Suprapubic skin (tissue), 4 donors: Measurements from ENCODE around the gene SRGAP2B. TPM values are rescaled to one million over a fixed set of nuclear protein-coding genes. Genes with fewer than 3 reads are reported as not detected.
"Not testable (repeated sequence)": the region's sequence is repeated elsewhere in the genome, so short reads cannot be mapped to it uniquely, and the experiment has no call there.

Experiments
- DNase-seq, 2 donors: peaks; one replicate each; pipeline ENCODE4 v3.0.0-alpha.2; 2019; ENCODE audit warnings: low spot score in 2 of 2
- H3K27ac ChIP-seq: fragments of 200-600 bp; sonication (generic); one replicate; pipeline ENCODE4 v1.5.1; 2019
- H3K27me3 ChIP-seq: fragments of 200-600 bp; sonication (generic); one replicate; pipeline ENCODE4 v1.5.1; 2019
- H3K36me3 ChIP-seq: fragments of 200-600 bp; sonication (generic); one replicate; pipeline ENCODE4 v1.5.1; 2019
- H3K4me1 ChIP-seq: fragments of 200-600 bp; sonication (generic); one replicate; pipeline ENCODE4 v1.5.1; 2019
- H3K4me3 ChIP-seq: fragments of 200-600 bp; sonication (generic); one replicate; pipeline ENCODE4 v1.5.1; 2019; ENCODE audit warnings: mild to moderate bottlenecking
- H3K9me3 ChIP-seq: fragments of 200-600 bp; sonication (generic); one replicate; pipeline ENCODE4 v1.5.1; 2019
- WGBS: methylation state at CpG from one replicate; pipeline ENCODE4 v1.1.5; 2018; 5-methylcytosine and 5-hydroxymethylcytosine counted together
- total RNA-seq, 4 donors: library from RNA; depleted of rRNA; stranded (reverse); fragments of >200 nt; gene quantifications; one replicate each; pipeline ENCODE4 v1.1.0, GENCODE V29; 2016

The SRGAP2B gene
- total RNA-seq, 4 donors from 2014 or later, result 21.7 to 42.6 (median 33.2) TPM

GRCh38 chr1:145008388-145008787 is 86.7 kb downstream of the SRGAP2B start:
- H3K36me3 ChIP-seq, H3K4me3 ChIP-seq, H3K27ac ChIP-seq, H3K9me3 ChIP-seq, DNase-seq, H3K4me1 ChIP-seq, H3K27me3 ChIP-seq: not testable (repeated sequence)
- WGBS, result no CpG with 5 or more reads among the region's 4 CpGs

- not testable (repeated sequence) for H3K4me1 ChIP-seq, H3K4me3 ChIP-seq, DNase-seq, H3K36me3 ChIP-seq, H3K9me3 ChIP-seq, H3K27me3 ChIP-seq, H3K27ac ChIP-seq
- WGBS, result 83% methylated on average over 2 of the region's 3 CpGs
Observed at GRCh38 chr1:145005142-145005541, 90.0 kb downstream of the SRGAP2B start.

GRCh38 chr1:145001381-145001780 is 93.7 kb downstream of the SRGAP2B start:
- 100% methylated on average over 1 of the region's 3 CpGs for WGBS

GRCh38 chr1:145000743-145001326 is 94.3 kb downstream of the SRGAP2B start:
- H3K4me1 ChIP-seq, H3K4me3 ChIP-seq, DNase-seq, H3K27me3 ChIP-seq, H3K27ac ChIP-seq, H3K9me3 ChIP-seq, H3K36me3 ChIP-seq: not testable (repeated sequence)
- WGBS, result no CpG with 5 or more reads among the region's 4 CpGs

More at GRCh38 chr1:145001381-145001780, 93.7 kb downstream of the SRGAP2B start:
- not testable (repeated sequence) for H3K36me3 ChIP-seq, H3K27ac ChIP-seq, DNase-seq, H3K27me3 ChIP-seq, H3K4me3 ChIP-seq, H3K4me1 ChIP-seq, H3K9me3 ChIP-seq

GRCh38 chr1:145000074-145000742 is 94.9 kb downstream of the SRGAP2B start:
- WGBS, result no CpG with 5 or more reads among the region's 5 CpGs
- not testable (repeated sequence) for H3K27me3 ChIP-seq, H3K27ac ChIP-seq, H3K9me3 ChIP-seq, H3K4me1 ChIP-seq, H3K36me3 ChIP-seq, DNase-seq, H3K4me3 ChIP-seq

- not testable (repeated sequence) for H3K4me1 ChIP-seq, DNase-seq, H3K36me3 ChIP-seq, H3K27me3 ChIP-seq, H3K27ac ChIP-seq, H3K9me3 ChIP-seq, H3K4me3 ChIP-seq
- 100% methylated on average over 1 of the region's 2 CpGs for WGBS
Observed at GRCh38 chr1:144998981-144999273, 96.2 kb downstream of the SRGAP2B start.

GRCh38 chr1:144998134-144998980 is 96.8 kb downstream of the SRGAP2B start:
- H3K27me3 ChIP-seq, result not testable (repeated sequence)

GRCh38 chr1:144995833-144996410 is 99.2 kb downstream of the SRGAP2B start:
- DNase-seq, H3K9me3 ChIP-seq, H3K4me1 ChIP-seq: not testable (repeated sequence)

More at GRCh38 chr1:144998134-144998980, 96.8 kb downstream of the SRGAP2B start:
- 61% methylated on average over 3 of the region's 5 CpGs for WGBS
- H3K9me3 ChIP-seq, DNase-seq, H3K27ac ChIP-seq, H3K36me3 ChIP-seq, H3K4me1 ChIP-seq, H3K4me3 ChIP-seq: not testable (repeated sequence)

GRCh38 chr1:144992915-144993314 is 102.2 kb downstream of the SRGAP2B start:
- not testable (repeated sequence) for H3K9me3 ChIP-seq, DNase-seq, H3K4me3 ChIP-seq, H3K4me1 ChIP-seq, H3K36me3 ChIP-seq, H3K27ac ChIP-seq, H3K27me3 ChIP-seq
- WGBS, result 56% methylated on average over 1 of the region's 1 CpG

More at GRCh38 chr1:144995833-144996410, 99.2 kb downstream of the SRGAP2B start:
- H3K27ac ChIP-seq, H3K27me3 ChIP-seq, H3K36me3 ChIP-seq, H3K4me3 ChIP-seq: not testable (repeated sequence)

- DNase-seq, H3K9me3 ChIP-seq, H3K27me3 ChIP-seq, H3K27ac ChIP-seq, H3K4me3 ChIP-seq, H3K36me3 ChIP-seq, H3K4me1 ChIP-seq: not testable (repeated sequence)
- no CpG with 5 or more reads among the region's 29 CpGs for WGBS
Observed at GRCh38 chr1:144990611-144991010, 104.5 kb downstream of the SRGAP2B start.

GRCh38 chr1:144987131-144987530 is 108.0 kb downstream of the SRGAP2B start:
- not testable (repeated sequence) for DNase-seq, H3K4me3 ChIP-seq, H3K36me3 ChIP-seq, H3K27me3 ChIP-seq, H3K27ac ChIP-seq, H3K4me1 ChIP-seq, H3K9me3 ChIP-seq
- no CpG with 5 or more reads among the region's 2 CpGs for WGBS

GRCh38 chr1:144986171-144986860 is 108.8 kb downstream of the SRGAP2B start:
- H3K36me3 ChIP-seq, H3K27me3 ChIP-seq, H3K27ac ChIP-seq, H3K4me1 ChIP-seq, H3K4me3 ChIP-seq, H3K9me3 ChIP-seq, DNase-seq: not testable (repeated sequence)
- WGBS, result 100% methylated on average over 2 of the region's 7 CpGs

- not testable (repeated sequence) for H3K36me3 ChIP-seq, H3K9me3 ChIP-seq, H3K4me3 ChIP-seq, H3K27ac ChIP-seq, DNase-seq, H3K4me1 ChIP-seq, H3K27me3 ChIP-seq
- WGBS, result 88% methylated on average over 2 of the region's 7 CpGs
Observed at GRCh38 chr1:144985550-144986170, 109.5 kb downstream of the SRGAP2B start.
